ENCODE results near the gene CDKN2AIP.

CDKN2AIP gene

GRCh38 chr4:183416879-183417755, 27.3 kb upstream of the CDKN2AIP start:
- no peak overlapping the region for H3K4me3 ChIP-seq (ENCODE audit: low read depth, low read length)
- DNase-seq = no peak
- H3K9me3 ChIP-seq (ENCODE audit: severe bottlenecking) = no peaks in the 10 kb centered on the region
- H3K27me3 ChIP-seq (ENCODE audit: insufficient read depth, low read depth, severe bottlenecking) = no peaks in the 10 kb centered on the region
- no peak overlapping the region for H3K27ac ChIP-seq
- TF ChIP-seq CTCF (IDR thresholded peaks at IDR 0.05; ENCODE audit: low read depth, low read length) = no peak
- no peaks in the 10 kb centered on the region for H3K36me3 ChIP-seq

- H3K4me3 ChIP-seq (ENCODE audit: low read depth, low read length) = no peak overlapping the region
- no peak for TF ChIP-seq CTCF (IDR thresholded peaks at IDR 0.05; ENCODE audit: low read depth, low read length)
- no peaks in the 10 kb centered on the region for H3K36me3 ChIP-seq
- no peak overlapping the region for H3K27ac ChIP-seq
- no peak for DNase-seq
- no peaks in the 10 kb centered on the region for H3K27me3 ChIP-seq (ENCODE audit: insufficient read depth, low read depth, severe bottlenecking)
- H3K9me3 ChIP-seq (ENCODE audit: severe bottlenecking) = no peaks in the 10 kb centered on the region
Observed at GRCh38 chr4:183422962-183423631, 21.3 kb upstream of the CDKN2AIP start.

- DNase-seq = no peak
- no peaks in the 10 kb centered on the region for H3K36me3 ChIP-seq
- H3K27ac ChIP-seq = no peak overlapping the region
- H3K27me3 ChIP-seq (ENCODE audit: insufficient read depth, low read depth, severe bottlenecking) = no peaks in the 10 kb centered on the region
- TF ChIP-seq CTCF (IDR thresholded peaks at IDR 0.05; ENCODE audit: low read depth, low read length) = no peak
- H3K9me3 ChIP-seq (ENCODE audit: severe bottlenecking) = no peaks in the 10 kb centered on the region
- H3K4me3 ChIP-seq (ENCODE audit: low read depth, low read length) = no peak overlapping the region
Observed at GRCh38 chr4:183424109-183424744, 20.2 kb upstream of the CDKN2AIP start.

GRCh38 chr4:183426507-183426906, 17.9 kb upstream of the CDKN2AIP start:
- no peak overlapping the region for H3K27ac ChIP-seq
- DNase-seq = no peak
- no peak overlapping the region for H3K4me3 ChIP-seq (ENCODE audit: low read depth, low read length)
- no peak for TF ChIP-seq CTCF (IDR thresholded peaks at IDR 0.05; ENCODE audit: low read depth, low read length)
- H3K27me3 ChIP-seq (ENCODE audit: insufficient read depth, low read depth, severe bottlenecking) = no peaks in the 10 kb centered on the region
- no peaks in the 10 kb centered on the region for H3K9me3 ChIP-seq (ENCODE audit: severe bottlenecking)
- no peaks in the 10 kb centered on the region for H3K36me3 ChIP-seq

GRCh38 chr4:183429489-183429888, 14.9 kb upstream of the CDKN2AIP start:
- no peak for TF ChIP-seq CTCF (IDR thresholded peaks at IDR 0.05; ENCODE audit: low read depth, low read length)
- DNase-seq = no peak
- Histone ChIP-seq H3K9me3 (ENCODE audit: severe bottlenecking) (no peaks in the 10 kb centered on the region), H3K36me3 (no peaks in the 10 kb centered on the region), H3K27me3 (ENCODE audit: insufficient read depth, low read depth, severe bottlenecking) (no peaks in the 10 kb centered on the region), H3K4me3 (ENCODE audit: low read depth, low read length) (no peak overlapping the region), H3K27ac (no peak overlapping the region)

Data from WERI-Rb-1 (cell line).